Uterus (tissue), 4 donors: ENCODE results near the gene MS4A14. TPM values are rescaled to one million over a fixed set of nuclear protein-coding genes. Genes with fewer than 3 reads are reported as not detected.

Experiments
- DNase-seq, 2 donors: peaks; one replicate each; pipeline ENCODE4 v3.0.0-alpha.2; 2019 to 2020
- H3K27ac ChIP-seq, 2 donors: fragments of 200-600 bp; sonication (generic); 1 replicate in 1 of 2; 2 replicates in 1 of 2; pipeline ENCODE4 v1.5.1; 2016 to 2018
- H3K27me3 ChIP-seq, 2 donors: fragments of 200-600 bp; sonication (generic); one replicate each; pipeline ENCODE4 v1.5.1; 2018 to 2019; ENCODE audit warnings: control low read depth in 1 of 2
- H3K36me3 ChIP-seq, 2 donors: fragments of 200-600 bp; sonication (generic); one replicate each; pipeline ENCODE4 v1.5.1; 2019; ENCODE audit warnings: control low read depth in 1 of 2
- H3K4me1 ChIP-seq, 2 donors: fragments of 200-600 bp; sonication (generic); one replicate each; pipeline ENCODE4 v1.5.1; 2018 to 2019; ENCODE audit warnings: control low read depth in 1 of 2
- H3K4me3 ChIP-seq, 2 donors: fragments of 200-600 bp; sonication (generic); 1 replicate in 1 of 2; 2 replicates in 1 of 2; pipeline ENCODE4 v1.5.1; 2018 to 2019; ENCODE audit warnings: mild to moderate bottlenecking in 1 of 2
- H3K9me3 ChIP-seq, 2 donors: fragments of 200-600 bp; sonication (generic); one replicate each; pipeline ENCODE4 v1.5.1; 2019; ENCODE audit warnings: control low read depth in 1 of 2
- CTCF ChIP-seq, 4 experiments: fragments of 200-600 bp in 2 of 4; fragments of 450-650 bp in 2 of 4; sonication (generic) in 2 of 4; IDR thresholded peaks; one replicate each; pipeline ENCODE4 v1.5.1; 2016 to 2019; ENCODE audit warnings: antibody characterized with exemption in 4 of 4, mild to moderate bottlenecking in 2 of 4, moderate library complexity in 1 of 4
- POLR2A ChIP-seq, 2 donors: fragments of 450-650 bp; IDR thresholded peaks; one replicate each; pipeline ENCODE4 v1.6.1; 2016; ENCODE audit warnings: antibody characterized with exemption in 2 of 2, mild to moderate bottlenecking in 1 of 2, moderate library complexity in 1 of 2
- intact Hi-C: fragments of 100-400 bp; cut with DNase I; formaldehyde crosslinking; loops from one replicate; pipeline ENCODE4 v1.15.1; 2023; ENCODE audit warnings: low total_unique reads
- total RNA-seq, 4 donors: library from RNA; depleted of rRNA in 3 of 4; stranded (reverse); fragments of >200 nt in 3 of 4; gene quantifications; one replicate each; pipeline versions ENCODE4 v1.1.0 to v1.2.4, GENCODE V29; 2014 to 2023
- donor health status: DM: yes; HTN: yes; CAD: no.

MS4A14 gene
- total RNA-seq, 4 donors from 2014 or later, result 0.26 to 1.7 TPM; not detected in 2

- H3K27me3 ChIP-seq, result no peaks in the 10 kb centered on the region
- H3K4me1 ChIP-seq, result no peaks in the 10 kb centered on the region
- intact Hi-C loops, result no loop called here
- no peak overlapping the region for H3K27ac ChIP-seq
- DNase-seq, result no peak
- no peaks in the 10 kb centered on the region for H3K9me3 ChIP-seq
- H3K36me3 ChIP-seq, result no peaks in the 10 kb centered on the region
- TF ChIP-seq POLR2A (IDR thresholded peaks at IDR 0.05), result no peak
- no peak overlapping the region for H3K4me3 ChIP-seq
Observed at GRCh38 chr11:60372767-60373166, 23.5 kb upstream of the MS4A14 start.

GRCh38 chr11:60375316-60375715 lies 20.9 kb upstream of the MS4A14 start:
- Histone ChIP-seq H3K4me1 (no peaks in the 10 kb centered on the region), H3K27me3 (no peaks in the 10 kb centered on the region), H3K9me3 (no peaks in the 10 kb centered on the region), H3K36me3 (no peaks in the 10 kb centered on the region), H3K4me3 (no peak overlapping the region), H3K27ac (no peak overlapping the region)
- TF ChIP-seq CTCF (IDR thresholded peaks at IDR 0.05) (no peak), POLR2A (IDR thresholded peaks at IDR 0.05) (no peak)
- intact Hi-C loops, result no loop called here
- no peak for DNase-seq

GRCh38 chr11:60376601-60377000 lies 19.7 kb upstream of the MS4A14 start:
- Histone ChIP-seq H3K4me3 (no peak overlapping the region), H3K27ac (no peak overlapping the region), H3K36me3 (no peaks in the 10 kb centered on the region), H3K9me3 (no peaks in the 10 kb centered on the region), H3K4me1 (no peaks in the 10 kb centered on the region), H3K27me3 (no peaks in the 10 kb centered on the region)
- TF ChIP-seq POLR2A (IDR thresholded peaks at IDR 0.05), result no peak
- TF ChIP-seq CTCF (IDR thresholded peaks at IDR 0.05), result no peak
- DNase-seq, result no peak
- intact Hi-C loops, result no loop called here

- no peaks in the 10 kb centered on the region for H3K36me3 ChIP-seq
- intact Hi-C loops, result no loop called here
- no peak for DNase-seq
- H3K9me3 ChIP-seq, result no peaks in the 10 kb centered on the region
- H3K27ac ChIP-seq, result no peak overlapping the region
- no peaks in the 10 kb centered on the region for H3K4me1 ChIP-seq
- TF ChIP-seq CTCF (IDR thresholded peaks at IDR 0.05), result no peak
- no peak for TF ChIP-seq POLR2A (IDR thresholded peaks at IDR 0.05)
- no peak overlapping the region for H3K4me3 ChIP-seq
- no peaks in the 10 kb centered on the region for H3K27me3 ChIP-seq
Observed at GRCh38 chr11:60377401-60378136, 18.7 kb upstream of the MS4A14 start.

- peak within 1 kb of the TSS in 1 of 2 donors; percentile 41 for H3K27ac ChIP-seq
- H3K36me3 ChIP-seq, result no peaks in the 10 kb centered on the region
- no peaks in the 10 kb centered on the region for H3K9me3 ChIP-seq
- no peaks in the 10 kb centered on the region for H3K27me3 ChIP-seq
- intact Hi-C loops, result no loop called here
- H3K4me3 ChIP-seq, result no peak within 1 kb of the TSS
- TF ChIP-seq POLR2A (IDR thresholded peaks at IDR 0.05) (no peak), CTCF (IDR thresholded peaks at IDR 0.05) (no peak)
- H3K4me1 ChIP-seq, result no peaks in the 10 kb centered on the region
- no peak for DNase-seq
Observed at GRCh38 chr11:60378354-60378753, 17.9 kb upstream of the MS4A14 start, which contains the start of gene MS4A7. MS4A7 (plus strand) TSS chr11:60378532; CDS start chr11:60383142, 4,610 bp downstream.
